GM23338 (cell line): ENCODE data around the gene ARL6IP5.

Source experiments
- CTCF ChIP-seq, 2 experiments: fragments of 200-600 bp in 1 of 2; sonication (generic) in 1 of 2; conservative IDR thresholded peaks; 2 replicates each; pipeline versions ENCODE4 v1.5.1 to v1.6.1; 2016 to 2017; ENCODE audit warnings: antibody characterized with exemption in 2 of 2, low read depth in 2 of 2, mild to moderate bottlenecking in 2 of 2, moderate library complexity in 1 of 2
- EZH2 ChIP-seq: fragments of 200-600 bp; sonication (generic); IDR thresholded peaks from one replicate; pipeline ENCODE4 v1.8.0; 2017; ENCODE audit warnings: antibody characterized with exemption, mild to moderate bottlenecking, low read depth; ENCODE audit not compliant: unreplicated experiment
- JUNB ChIP-seq: IDR thresholded peaks from one replicate; pipeline ENCODE4 v1.6.1; 2016; ENCODE audit warnings: antibody characterized with exemption; ENCODE audit not compliant: unreplicated experiment
- POLR2AphosphoS5 ChIP-seq: IDR thresholded peaks from 2 replicates; pipeline ENCODE4 v1.6.1; 2016; ENCODE audit warnings: antibody characterized with exemption, low read depth
- ZNF331 ChIP-seq: fragments of 250-450 bp; sonication (Bioruptor Pico); IDR thresholded peaks from 2 replicates; pipeline ENCODE4 v1.5.0; 2020; ENCODE audit warnings: low read depth, mild to moderate bottlenecking, moderate library complexity

GRCh38 chr3:69110941-69111546, 26.3 kb downstream of the ARL6IP5 start:
- TF ChIP-seq CTCF (conservative IDR thresholded peaks at IDR 0.05; ENCODE audit: low read depth in 2 of 2) = no peak
- TF ChIP-seq POLR2AphosphoS5 = no peak
- no peak for TF ChIP-seq JUNB
- no peak for TF ChIP-seq EZH2
- TF ChIP-seq ZNF331 (CRISPR knock-in tag) = no peak
